GM21515 (cell line): ENCODE measurements around the gene CLDN20.
A peak's percentile ranks its signal among the peaks of the same experiment; 100 is the strongest.

Experiments used
- ATAC-seq: cut with Tn5 transposase; IDR thresholded peaks from one replicate; pipeline ENCODE4 v1.9.1; 2021; ENCODE audit not compliant: unreplicated experiment

CLDN20 gene

DNA sequence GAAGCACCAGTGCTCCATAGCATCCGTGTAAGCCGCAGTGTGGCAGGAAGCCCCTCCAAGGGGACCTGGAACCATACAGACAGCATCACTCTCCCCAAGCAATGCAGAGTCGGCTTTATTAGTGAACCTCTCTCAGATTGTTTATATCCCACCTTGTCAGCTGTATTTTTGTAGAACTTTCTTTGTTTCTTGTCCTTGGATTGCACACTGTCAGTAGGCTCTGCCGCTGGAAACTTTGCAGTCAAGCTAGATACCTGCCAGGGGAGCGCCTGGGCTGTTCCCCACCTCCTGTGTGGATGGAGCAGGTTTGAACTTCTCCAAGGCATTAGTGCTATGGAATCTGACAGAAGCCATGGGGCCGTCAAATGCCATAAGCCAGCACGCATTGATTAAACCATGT, 18.6 kb upstream of the CLDN20 start:
- no peak for ATAC-seq

DNA sequence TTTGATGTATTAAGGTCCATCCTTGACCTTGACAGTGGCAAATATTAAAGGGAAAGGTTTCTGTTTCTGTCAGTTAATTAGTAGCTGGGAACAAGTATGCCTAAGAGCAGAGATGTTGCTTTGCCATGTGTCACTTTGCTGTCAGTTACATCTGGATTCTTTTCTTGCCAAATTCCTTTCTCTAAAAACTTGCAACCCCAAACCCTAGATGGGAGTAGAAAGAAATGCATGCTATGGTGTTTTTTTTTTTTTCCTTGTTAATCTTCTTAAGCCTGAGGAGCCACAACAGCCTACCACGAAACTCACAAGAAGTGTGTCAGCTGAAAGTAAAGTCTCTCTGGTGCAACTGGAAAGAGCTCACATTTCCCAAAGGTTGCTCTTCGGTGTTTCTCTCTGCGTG, 18.0 kb upstream of the CLDN20 start:
- ATAC-seq: no peak

DNA sequence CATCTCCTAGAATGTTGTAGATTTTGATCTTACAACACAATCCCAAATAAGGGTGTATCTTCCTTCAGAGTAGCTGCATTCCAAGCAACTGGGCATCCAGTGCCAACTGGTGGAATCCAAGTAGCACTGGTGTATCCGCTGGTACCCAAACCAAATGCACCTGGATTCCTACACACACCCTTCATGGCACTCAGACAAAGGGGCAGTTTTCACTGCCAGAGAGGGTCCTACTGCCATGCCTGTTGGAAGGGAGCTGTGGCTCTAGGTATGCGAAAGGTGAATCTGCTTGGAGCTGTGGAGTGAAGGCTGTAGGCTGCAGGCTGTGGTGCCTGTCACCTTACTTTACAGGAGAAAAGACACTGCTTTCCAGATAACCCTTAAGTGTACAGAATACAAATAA, 17.0 kb upstream of the CLDN20 start:
- ATAC-seq: no peak

DNA sequence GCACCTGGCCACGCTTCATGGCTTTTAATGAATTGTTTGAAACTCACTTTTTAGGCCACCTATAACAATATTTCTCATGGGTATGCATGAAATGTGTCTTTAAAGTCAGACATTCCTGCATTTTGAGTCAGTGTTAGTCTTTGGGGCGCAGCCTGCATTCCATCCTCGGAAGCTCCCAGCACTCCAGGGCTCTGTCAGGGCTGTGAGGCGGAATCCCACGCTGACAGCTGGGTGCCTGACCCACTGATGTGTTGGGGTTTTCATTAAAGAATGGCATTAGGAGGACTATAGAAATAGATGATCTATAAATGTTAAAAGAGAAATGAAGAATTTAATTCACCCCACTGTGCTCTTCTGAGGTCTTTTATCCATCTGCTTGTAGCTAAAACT, 16.2 kb upstream of the CLDN20 start:
- ATAC-seq: no peak

DNA sequence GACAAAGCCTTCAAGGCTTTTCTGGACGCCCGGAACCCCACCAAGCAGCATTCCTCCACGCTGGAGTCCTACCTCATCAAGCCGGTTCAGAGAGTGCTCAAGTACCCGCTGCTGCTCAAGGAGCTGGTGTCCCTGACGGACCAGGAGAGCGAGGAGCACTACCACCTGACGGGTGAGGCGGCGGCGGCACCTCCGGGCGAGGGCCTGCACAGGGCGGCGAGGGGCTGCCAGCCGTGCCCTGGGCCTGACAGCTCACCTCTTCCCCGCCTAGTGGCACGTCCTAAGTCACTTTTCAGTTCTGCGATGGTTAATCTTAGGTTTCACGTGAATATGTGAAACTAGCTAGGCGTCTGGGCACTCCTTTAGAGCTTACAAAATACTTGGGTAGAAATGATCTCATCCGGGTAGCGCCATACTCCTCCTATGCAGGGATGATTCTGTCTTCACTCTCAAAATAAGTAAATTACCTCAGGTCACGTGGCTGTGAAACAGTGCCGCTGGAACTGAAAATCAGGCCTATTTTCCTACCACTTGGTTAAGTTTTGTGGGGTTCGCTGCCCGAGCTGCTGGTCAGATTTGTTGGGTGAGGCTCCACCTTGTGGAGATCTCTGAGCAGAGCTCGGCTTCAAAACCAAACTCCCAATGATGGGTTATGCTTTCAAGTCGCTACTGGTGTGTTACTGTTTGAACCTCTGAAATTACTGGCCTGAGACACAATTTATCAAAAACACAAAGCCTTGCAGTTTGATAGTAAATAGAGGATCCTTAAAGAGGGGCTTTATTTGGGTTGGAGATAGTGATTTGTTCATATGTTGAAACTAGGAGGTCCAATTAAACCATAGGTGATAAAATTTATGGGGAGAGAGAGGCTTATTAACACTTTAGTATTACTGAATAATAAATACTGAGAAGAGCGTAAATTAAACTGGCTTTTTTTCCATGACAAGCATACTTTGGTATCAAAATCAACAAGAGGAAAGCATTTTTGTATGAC, 15.5 kb upstream of the CLDN20 start:
- ATAC-seq: peak; percentile 59

DNA sequence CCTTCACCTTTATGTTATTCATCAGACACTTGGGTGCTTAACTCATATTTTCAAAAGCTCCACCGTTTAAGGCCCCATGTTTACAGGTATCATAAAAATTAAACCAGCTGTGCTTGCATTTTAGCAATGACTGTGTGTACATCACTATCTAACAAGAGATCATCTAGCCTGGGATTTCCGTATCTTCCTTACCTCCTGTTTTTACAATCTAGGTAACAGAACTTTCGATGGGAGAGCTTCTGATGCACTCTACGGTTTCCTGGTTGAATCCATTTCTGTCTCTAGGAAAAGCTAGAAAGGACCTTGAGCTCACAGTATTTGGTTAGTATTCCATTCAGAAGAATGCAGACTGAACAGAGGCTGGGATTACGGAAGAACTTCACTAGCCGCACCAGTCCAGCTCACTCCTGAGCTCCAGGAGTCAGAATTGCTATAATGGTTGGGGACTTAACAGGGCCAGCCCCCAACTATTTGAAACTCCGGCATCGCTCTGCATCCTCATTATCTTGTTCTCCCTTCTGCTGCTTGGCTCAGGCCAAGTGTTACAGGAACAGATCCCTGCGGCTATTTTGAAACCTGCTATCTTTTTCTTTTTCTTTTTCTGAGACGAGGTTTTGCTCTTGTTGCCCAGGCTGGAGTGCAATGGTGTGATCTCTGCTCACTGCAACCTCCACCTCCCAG, 13.0 kb upstream of the CLDN20 start:
- no peak for ATAC-seq

DNA sequence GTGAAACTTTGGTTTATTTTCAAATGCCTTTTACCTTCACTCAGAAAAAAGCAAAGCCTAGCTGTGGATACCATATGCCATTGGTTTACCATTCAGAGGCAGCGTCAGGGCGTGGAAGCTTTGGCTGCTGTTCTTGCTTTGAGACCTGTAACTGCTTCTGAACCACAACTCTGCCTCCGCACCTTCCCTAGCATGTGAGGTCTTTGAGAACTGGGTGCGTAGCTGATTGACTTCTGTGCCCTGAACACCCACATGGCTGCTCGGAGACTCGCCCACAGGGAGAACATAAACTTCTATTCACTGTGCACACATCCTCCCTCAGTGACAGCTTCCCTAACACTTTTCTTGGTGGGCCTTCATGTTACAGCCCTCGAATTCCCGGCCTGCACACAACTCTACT, 11.2 kb upstream of the CLDN20 start:
- no peak for ATAC-seq

DNA sequence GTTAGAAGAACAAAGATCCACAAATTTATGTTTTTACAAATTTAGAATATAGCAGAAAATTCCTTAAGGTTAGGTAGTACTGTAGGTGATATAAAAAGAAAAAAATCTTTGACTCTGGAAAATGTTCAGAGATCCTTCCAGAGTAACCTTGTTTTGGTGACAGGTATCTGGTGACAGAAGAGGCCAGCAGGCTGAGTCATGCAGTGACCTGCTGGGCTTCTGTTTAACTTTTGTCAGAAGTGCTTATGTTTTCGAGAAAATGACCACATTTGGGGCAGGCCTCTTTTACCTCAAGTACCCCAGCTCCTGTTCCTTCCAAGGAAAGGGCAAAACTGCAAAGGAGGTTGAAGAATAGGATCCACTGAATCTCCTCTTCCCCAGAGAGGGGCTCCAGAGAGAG, 10.5 kb upstream of the CLDN20 start:
- no peak for ATAC-seq

DNA sequence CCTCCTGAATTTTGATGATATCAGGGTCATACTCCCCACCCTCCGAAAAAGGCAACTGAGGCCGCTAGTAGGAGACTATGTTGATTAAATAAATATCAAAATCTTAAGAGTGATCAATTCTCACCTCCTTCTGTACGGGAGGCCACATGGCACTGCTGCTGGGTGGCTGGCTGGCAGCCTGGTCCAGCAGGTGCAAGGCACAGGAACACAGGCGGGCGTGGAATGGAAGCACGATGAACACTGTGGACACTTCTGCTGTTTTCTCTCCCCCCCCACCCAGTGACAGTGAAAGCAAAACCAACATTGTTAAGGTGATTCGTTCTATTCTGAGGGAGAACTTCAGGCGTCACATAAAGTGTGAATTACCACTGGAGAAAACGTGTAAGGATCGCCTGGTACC, 9.7 kb upstream of the CLDN20 start:
- no peak for ATAC-seq

DNA sequence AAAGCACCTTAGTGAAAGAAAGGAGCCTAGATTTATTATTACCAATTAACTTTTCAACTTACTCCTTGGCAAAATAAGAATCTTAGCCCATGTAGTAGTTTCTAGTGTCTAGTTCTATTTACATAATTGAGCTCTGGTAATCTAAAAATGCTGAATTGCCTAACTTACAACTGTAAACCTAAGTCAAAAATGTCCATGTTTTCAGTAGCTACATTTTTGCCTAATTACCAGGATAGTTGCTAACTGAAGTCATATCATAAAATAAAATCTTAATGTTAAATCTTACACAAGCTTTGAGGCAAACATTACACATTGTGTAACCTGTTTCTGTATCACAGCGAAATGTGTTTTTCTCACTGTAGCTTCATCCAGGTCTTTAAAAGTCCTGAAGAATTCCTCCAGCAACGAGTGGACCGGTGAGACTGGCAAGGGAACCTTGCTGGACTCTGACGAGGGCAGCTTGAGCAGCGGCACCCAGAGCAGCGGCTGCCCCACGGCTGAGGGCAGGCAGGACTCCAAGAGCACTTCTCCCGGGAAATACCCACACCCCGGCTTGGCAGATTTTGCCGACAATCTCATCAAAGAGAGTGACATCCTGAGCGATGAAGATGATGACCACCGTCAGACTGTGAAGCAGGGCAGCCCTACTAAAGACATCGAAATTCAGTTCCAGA, 7.6 kb upstream of the CLDN20 start:
- ATAC-seq: no peak

DNA sequence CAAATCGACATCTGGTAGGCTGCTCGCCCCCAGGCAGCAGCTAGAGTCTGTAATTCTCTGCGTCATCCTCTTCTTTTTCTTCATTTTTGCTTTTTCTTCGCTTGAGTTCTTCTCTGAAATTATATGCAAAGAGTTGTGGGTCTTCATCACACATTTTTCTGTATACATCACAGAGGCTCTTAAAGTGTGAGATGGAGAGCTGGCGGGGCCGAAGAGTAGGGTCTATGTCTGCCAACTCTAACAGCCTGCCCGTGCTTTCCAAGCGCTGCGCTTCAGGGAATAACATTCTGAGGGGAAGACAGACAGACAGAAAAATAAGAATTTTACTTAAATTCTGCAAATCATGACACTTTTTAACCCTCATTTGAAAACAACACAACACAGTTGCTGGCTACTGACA, 6.0 kb upstream of the CLDN20 start:
- ATAC-seq: no peak

DNA sequence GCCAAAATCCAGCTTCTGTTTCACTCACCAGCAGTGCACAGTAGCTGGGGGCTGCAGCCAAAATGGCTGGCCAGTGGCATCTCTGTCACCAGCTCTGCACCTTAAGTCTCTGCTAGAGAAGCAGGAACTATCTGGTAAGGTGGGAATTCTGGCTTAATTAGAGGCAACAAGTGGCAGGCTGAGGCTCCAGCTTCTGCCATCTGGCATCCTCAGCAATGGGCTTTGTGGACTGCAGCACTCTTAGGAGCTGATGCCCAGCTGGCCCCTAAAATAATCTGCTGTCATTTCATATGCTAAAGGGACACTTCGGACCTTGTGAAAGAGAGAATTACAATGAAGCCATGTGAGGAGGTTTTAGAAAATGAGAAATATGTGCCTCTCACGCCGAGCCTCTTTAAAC, 4.6 kb upstream of the CLDN20 start:
- no peak for ATAC-seq

DNA sequence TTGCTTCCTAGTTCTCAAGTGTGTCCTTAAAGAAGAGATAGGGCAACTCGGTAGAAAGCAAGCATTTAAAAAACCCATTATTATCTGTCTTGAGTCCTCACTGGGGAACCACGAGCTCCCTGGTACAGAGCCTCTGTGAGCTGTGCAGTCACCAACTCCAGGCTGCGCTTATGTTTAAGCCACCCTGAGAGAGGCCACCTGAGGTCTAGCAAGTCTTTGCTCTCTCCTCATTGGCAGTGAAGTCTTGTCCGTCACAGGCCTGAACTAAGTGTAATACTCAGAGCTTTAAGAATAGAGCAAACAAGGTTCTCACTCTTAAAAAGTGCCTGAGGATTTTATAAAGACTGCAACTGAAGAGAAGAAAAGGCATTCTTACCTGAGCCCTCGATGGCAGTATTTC, 3.9 kb upstream of the CLDN20 start:
- no peak for ATAC-seq

DNA sequence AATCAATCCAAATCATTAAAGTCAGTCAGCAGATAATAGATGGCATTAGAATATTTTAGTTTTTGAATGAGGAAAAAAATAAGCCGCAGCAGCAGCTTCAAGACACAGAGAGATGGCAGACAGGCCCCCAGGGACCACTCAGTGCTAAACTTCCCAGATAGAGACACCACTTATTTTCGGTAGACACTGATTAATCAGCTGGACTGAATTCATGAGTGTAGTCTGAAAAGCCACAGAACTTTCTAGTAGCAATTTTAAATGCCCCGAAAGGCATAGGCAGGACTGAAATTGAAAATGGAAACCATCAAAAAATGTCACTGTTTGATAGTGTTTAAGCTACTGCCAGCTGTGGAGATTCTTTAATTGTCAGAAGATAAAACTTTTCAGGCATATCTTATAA, 3.1 kb upstream of the CLDN20 start:
- ATAC-seq: peak; percentile 80

DNA sequence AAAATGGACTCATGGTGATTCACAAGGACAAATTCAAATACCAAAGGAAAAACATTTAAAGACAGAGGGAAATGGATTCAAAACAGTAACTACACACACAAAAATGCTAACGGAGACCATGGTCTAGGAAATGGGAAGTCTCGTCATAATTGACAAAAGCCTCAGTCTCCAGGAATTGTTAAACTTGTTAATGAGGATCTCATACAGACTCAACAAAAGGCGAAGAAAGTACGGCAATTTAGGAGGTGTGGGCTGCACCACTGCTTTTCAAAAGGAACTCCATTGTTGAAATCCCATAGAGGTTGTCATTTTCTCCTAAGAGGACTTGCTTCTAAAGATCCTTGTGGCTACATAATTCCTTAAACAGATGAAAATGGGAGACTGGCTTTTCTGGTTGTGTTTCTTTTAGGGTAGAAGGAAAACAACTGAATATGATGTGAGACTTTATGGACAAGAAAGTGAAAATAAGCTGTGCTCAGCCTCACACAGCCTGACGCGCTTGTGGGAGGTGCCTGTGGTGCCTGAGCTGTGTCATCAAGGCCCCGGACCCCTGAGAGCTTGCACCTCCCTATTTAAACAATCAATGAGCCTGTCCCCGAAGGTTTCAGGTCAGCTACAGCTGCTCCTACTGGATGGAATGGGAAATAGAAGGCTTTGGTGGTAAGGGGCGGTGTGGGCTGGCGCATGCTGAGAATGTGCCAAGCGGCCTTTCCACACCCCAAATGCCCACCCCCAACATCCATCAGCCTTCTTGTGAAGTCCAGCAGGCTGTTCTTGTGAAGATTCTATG, 2.5 kb upstream of the CLDN20 start:
- ATAC-seq: no peak

DNA sequence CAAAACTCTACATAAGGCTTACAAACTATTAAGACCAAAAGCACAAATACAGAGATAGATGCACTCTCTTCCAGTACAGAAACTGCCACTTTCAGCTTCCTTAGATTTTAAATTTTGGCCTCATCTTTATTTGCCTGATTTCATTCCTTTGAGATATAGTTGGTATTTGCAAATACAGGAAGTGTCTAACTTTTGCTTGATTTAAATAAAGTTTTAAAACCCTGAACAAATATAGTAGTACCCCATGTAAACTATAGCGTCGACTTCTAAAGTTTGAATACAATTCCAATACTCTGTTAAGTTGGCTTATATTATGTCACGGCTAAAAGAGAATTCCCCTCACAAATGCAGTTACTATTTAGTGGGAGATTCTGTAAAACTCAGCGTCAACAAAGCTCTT, 1.2 kb upstream of the CLDN20 start:
- ATAC-seq: no peak

DNA sequence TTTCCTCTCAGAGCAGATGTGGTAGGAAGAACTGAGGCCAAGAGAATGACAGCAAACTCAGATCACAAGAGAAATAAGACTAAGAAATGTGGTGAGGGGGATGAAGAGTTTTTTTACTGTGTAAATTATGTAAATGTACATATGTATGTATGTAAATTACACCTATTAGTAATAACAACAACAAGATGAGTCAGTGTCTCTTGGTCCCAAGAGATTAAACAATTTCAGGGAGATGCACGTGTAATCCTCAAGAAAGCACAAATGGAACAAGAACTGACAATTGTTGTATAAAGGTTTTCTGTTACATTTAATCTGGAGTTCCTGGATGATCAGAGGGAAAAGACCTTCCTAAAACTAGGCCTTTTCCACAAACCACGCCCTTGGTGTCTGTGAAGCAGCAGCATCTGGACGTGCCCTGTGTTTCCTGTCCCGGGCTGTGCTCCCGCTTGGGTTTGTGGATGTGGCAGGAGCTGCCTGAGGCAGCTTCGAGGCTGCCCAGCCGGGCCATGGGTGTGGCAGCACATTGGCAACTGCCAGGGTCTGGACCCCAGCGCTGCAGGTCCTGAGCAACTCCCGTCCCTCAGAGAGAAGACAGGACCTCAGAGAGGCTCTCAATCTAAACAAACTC, 994 bp downstream of the CLDN20 start:
- no peak for ATAC-seq

DNA sequence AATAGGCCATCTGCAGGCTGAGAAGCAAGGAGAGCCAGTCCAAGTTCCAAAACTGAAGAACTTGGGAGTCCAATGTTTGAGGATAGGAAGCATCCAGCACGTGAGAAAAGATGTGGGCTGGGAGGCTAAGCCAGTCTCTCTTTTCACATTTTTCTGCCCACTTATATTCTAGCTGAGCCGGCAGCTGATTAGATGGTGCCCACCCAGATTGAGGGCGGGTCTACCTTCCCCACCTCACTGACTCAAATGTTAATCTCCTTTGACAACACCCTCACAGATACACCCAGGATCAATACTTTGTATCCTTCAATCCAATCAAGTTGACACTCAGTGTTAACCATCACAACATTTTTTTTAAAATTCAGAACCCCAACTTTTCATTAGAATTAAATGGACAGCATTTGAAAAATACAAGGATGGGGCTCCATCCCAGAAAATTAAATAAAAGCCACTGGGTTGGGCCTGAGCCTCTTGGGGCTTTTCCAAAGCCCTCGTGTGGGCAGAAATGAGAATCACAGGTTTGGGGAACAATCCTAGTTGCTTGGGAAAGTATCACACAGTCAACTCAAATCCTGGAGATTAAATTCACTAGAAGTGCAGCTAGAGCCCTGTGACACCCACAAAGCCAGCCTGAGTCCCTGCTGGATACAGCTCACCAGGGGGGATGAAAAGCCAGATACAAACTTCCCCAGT, 2.2 kb downstream of the CLDN20 start:
- ATAC-seq: no peak

DNA sequence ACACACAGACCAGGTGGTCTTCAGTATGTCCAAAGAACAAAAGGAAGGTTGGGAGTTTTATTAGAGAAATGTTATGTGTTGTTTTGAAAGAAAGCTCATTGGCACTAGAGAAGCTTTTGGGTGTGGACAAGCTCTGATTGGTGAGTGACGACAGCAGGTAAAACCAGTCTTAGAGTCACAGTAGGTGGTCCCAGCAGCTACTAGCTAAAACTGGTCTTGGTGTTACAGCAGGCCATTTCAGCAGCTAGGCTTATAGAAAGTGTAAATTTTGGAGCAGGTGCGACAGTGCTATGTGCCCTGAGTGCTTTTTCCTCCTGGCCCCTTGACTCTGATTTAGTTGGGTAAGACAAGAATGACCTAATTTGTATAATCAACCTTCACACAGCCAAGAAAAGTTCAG, 3.6 kb downstream of the CLDN20 start:
- ATAC-seq: no peak
